ENCODE data around the gene NCKAP5.

DNA sequence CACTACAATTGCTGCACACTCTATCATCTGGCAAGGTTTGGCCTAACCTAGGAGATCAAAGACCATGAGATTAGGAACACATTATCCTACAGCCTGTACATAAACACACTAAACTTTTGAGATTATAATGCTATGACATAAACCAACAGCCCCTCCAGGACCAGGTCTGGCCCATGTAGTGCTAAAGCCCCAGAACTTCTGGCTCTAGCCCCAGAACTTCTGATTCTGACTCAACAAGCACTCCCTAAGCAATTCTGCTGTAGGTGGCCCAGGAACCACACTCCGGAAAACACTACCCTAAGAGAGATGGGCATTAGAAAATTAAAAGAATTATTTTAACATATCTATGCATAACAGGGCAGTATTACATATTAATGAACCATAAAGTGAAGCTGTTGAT is 528.7 kb downstream of the NCKAP5 start:
- TF ChIP-seq SRF (IDR thresholded peaks at IDR 0.05; ENCODE audit: low read depth, low read length) (no peak), POLR2A (IDR thresholded peaks at IDR 0.05; ENCODE audit: control extremely low read depth in 1 of 2, low read depth in 2 of 2, low read length in 2 of 2) (no peak), TEAD4 (IDR thresholded peaks at IDR 0.05; ENCODE audit: low read depth, low read length) (no peak), KDM1A (IDR thresholded peaks at IDR 0.05; ENCODE audit: borderline replicate concordance, low read length) (no peak), EZH2 (IDR thresholded peaks at IDR 0.05; ENCODE audit: low read depth, low read length, severe bottlenecking) (no peak), JUN (IDR thresholded peaks at IDR 0.05; ENCODE audit: low read depth, low read length) (no peak), CREB1 (IDR thresholded peaks at IDR 0.05) (no peak), CEBPB (IDR thresholded peaks at IDR 0.05; ENCODE audit: low read depth, low read length) (no peak), SIN3A (conservative IDR thresholded peaks at IDR 0.05 in 1 of 2, IDR thresholded peaks at IDR 0.05 in 1 of 2; ENCODE audit: low read depth in 1 of 2, low read length in 2 of 2) (no peak), RNF2 (IDR thresholded peaks at IDR 0.05; ENCODE audit: borderline replicate concordance, low read depth, low read length, missing control alignments, poor library complexity, severe bottlenecking) (no peak)
- TF ChIP-seq, protein P1, sequence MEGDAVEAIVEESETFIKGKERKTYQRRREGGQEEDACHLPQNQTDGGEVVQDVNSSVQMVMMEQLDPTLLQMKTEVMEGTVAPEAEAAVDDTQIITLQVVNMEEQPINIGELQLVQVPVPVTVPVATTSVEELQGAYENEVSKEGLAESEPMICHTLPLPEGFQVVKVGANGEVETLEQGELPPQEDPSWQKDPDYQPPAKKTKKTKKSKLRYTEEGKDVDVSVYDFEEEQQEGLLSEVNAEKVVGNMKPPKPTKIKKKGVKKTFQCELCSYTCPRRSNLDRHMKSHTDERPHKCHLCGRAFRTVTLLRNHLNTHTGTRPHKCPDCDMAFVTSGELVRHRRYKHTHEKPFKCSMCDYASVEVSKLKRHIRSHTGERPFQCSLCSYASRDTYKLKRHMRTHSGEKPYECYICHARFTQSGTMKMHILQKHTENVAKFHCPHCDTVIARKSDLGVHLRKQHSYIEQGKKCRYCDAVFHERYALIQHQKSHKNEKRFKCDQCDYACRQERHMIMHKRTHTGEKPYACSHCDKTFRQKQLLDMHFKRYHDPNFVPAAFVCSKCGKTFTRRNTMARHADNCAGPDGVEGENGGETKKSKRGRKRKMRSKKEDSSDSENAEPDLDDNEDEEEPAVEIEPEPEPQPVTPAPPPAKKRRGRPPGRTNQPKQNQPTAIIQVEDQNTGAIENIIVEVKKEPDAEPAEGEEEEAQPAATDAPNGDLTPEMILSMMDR (IDR thresholded peaks at IDR 0.05; ENCODE audit: control extremely low read depth in 1 of 3, insufficient read depth in 1 of 3, low read depth in 1 of 3, low read length in 3 of 3) = no peak
- TF ChIP-seq, protein P2, sequence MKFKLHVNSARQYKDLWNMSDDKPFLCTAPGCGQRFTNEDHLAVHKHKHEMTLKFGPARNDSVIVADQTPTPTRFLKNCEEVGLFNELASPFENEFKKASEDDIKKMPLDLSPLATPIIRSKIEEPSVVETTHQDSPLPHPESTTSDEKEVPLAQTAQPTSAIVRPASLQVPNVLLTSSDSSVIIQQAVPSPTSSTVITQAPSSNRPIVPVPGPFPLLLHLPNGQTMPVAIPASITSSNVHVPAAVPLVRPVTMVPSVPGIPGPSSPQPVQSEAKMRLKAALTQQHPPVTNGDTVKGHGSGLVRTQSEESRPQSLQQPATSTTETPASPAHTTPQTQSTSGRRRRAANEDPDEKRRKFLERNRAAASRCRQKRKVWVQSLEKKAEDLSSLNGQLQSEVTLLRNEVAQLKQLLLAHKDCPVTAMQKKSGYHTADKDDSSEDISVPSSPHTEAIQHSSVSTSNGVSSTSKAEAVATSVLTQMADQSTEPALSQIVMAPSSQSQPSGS (IDR thresholded peaks at IDR 0.05; ENCODE audit: low read length) = no peak
- TF ChIP-seq, protein P3, sequence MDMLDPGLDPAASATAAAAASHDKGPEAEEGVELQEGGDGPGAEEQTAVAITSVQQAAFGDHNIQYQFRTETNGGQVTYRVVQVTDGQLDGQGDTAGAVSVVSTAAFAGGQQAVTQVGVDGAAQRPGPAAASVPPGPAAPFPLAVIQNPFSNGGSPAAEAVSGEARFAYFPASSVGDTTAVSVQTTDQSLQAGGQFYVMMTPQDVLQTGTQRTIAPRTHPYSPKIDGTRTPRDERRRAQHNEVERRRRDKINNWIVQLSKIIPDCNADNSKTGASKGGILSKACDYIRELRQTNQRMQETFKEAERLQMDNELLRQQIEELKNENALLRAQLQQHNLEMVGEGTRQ (IDR thresholded peaks at IDR 0.05; ENCODE audit: low read length) = no peak
- TF ChIP-seq, protein P4, sequence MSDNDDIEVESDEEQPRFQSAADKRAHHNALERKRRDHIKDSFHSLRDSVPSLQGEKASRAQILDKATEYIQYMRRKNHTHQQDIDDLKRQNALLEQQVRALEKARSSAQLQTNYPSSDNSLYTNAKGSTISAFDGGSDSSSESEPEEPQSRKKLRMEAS (IDR thresholded peaks at IDR 0.05) = no peak
